GM12892 (cell line): ENCODE measurements around the gene JAG1.

Source experiments
- POLR2A ChIP-seq: IDR thresholded peaks from 2 replicates; pipeline ENCODE4 v1.6.1; 2011; ENCODE audit warnings: low read depth, low read length, control low read depth
- POLR2AphosphoS5 ChIP-seq: IDR thresholded peaks from 2 replicates; pipeline ENCODE4 v1.6.1; 2011; ENCODE audit warnings: low read depth, low read length, control low read depth
- TAF1 ChIP-seq: IDR thresholded peaks from 2 replicates; pipeline ENCODE4 v1.6.1; 2011; ENCODE audit warnings: low read depth, mild to moderate bottlenecking, control low read depth, low read length, borderline replicate concordance

DNA sequence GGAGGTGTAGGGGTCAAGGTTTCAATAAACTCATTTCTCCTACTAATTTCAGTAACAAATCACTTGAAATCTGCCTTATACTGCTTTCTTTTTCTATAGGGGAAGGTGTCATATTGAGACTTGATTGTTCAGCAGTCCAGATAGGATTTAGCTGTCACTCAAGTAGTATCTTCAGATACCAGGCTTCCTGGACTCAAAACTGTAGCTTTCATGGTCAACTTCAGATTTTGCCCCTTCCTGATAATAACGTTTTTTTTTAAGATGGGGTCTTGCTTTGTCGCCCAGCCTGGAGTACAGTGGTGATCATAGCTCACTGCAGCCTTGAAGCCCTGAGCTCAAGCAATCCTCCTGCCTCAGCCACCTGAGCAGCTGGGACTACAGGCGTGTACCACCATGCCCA lies 77.8 kb downstream of the JAG1 start:
- no peak for TF ChIP-seq POLR2A
- TF ChIP-seq TAF1: no peak
- TF ChIP-seq POLR2AphosphoS5: no peak
